HCT116 (cell line): Measurements from ENCODE around the gene VIPR1. TPM values are rescaled to one million over a fixed set of nuclear protein-coding genes. Genes with fewer than 3 reads are reported as not detected.

Experiments used
- ATAC-seq: fragments of 200-7000 bp; cut with Tn5 transposase; 2 replicates; pipeline ENCODE4 v1.9.1; 2020; ENCODE audit warnings: mild to moderate bottlenecking, moderate library complexity
- BruUV-seq: library from RNA; stranded (reverse); fragments of 400-500 nt; replicated peaks from 2 replicates; lab custom pipeline; 2021; lab: Mats Ljungman, UMichigan
- CTCF ChIA-PET: fragments of 300-600 bp; sonication (Branson Sonifier 250); formaldehyde crosslinking; loops from one replicate; lab custom pipeline; 2021; ENCODE audit warnings: antibody characterized with exemption; lab: Charles Lee
- POLR2A ChIA-PET: fragments of 300-600, 350-600 bp; sonication (Branson Sonifier 250); formaldehyde crosslinking; loops from one replicate; lab custom pipeline; 2021; ENCODE audit warnings: antibody characterized with exemption; lab: Charles Lee
- RAD21 ChIA-PET, 2 experiments: fragments of 300-600 bp; sonication (Branson Sonifier 250); formaldehyde crosslinking; loops; one replicate each; lab custom pipeline; 2023; ENCODE audit warnings: low total read pairs in 2 of 2; ENCODE audit not compliant: uncharacterized antibody in 2 of 2, unreplicated experiment in 2 of 2, low non-redundant PET in 1 of 2; lab: Charles Lee
- DNase-seq: peaks from one replicate; pipeline ENCODE4 v3.0.0-alpha.2; 2010; ENCODE audit warnings: low read depth, low spot score
- H2AFZ ChIP-seq: fragments of 200-600 bp; shearing (Covaris generic), sonication (generic); 2 replicates; pipeline ENCODE4 v1.6.1; 2017; ENCODE audit warnings: low read depth, mixed run types, mixed read lengths, antibody characterized with exemption, low read length; ENCODE audit not compliant: poor library complexity, severe bottlenecking
- H3K27ac ChIP-seq: 2 replicates; pipeline ENCODE4 v1.5.1; 2012; ENCODE audit warnings: low read depth, low read length
- H3K27me3 ChIP-seq: fragments of 200-600 bp; sonication (generic); 2 replicates; pipeline ENCODE4 v1.6.1; 2016; ENCODE audit warnings: mixed run types, low read length, mixed read lengths; ENCODE audit not compliant: insufficient read depth
- H3K36me3 ChIP-seq, 2 experiments: fragments of 200-500 bp in 1 of 2; fragments of 200-600 bp in 1 of 2; sonication (Bioruptor generic) in 1 of 2; sonication (generic) in 1 of 2; 2 replicates each; pipeline versions ENCODE4 v1.5.1 to v1.6.1; 2014 to 2016; ENCODE audit warnings: low read length in 2 of 2, inconsistent platforms in 1 of 2, mixed read lengths in 1 of 2, mixed run types in 1 of 2; ENCODE audit not compliant: insufficient read depth in 2 of 2, control insufficient read depth in 1 of 2
- H3K4me1 ChIP-seq, 2 experiments: fragments of 200-600 bp in 1 of 2; sonication (generic) in 1 of 2; 2 replicates each; pipeline versions ENCODE4 v1.5.1 to v1.6.1; 2012 to 2017; ENCODE audit warnings: low read length in 2 of 2, inconsistent platforms in 1 of 2, mild to moderate bottlenecking in 1 of 2, mixed read lengths in 1 of 2, mixed run types in 1 of 2, moderate library complexity in 1 of 2; ENCODE audit not compliant: insufficient read depth in 2 of 2, control insufficient read depth in 1 of 2
- H3K4me2 ChIP-seq: fragments of 200-600 bp; sonication (generic); 2 replicates; pipeline ENCODE4 v1.6.1; 2017; ENCODE audit warnings: mixed run types, low read length, mixed read lengths
- H3K4me3 ChIP-seq, 2 experiments: fragments of 200-600 bp in 1 of 2; sonication (generic) in 1 of 2; replicated peaks in 1 of 2; 2 replicates each; pipeline ENCODE4 v1.5.1; 2011 to 2016; ENCODE audit warnings: low read length in 2 of 2, control low read depth in 1 of 2, low read depth in 1 of 2, mild to moderate bottlenecking in 1 of 2, mixed read lengths in 1 of 2, mixed run types in 1 of 2
- H3K79me2 ChIP-seq: fragments of 200-600 bp; sonication (generic); 2 replicates; pipeline ENCODE4 v1.6.1; 2017; ENCODE audit warnings: mild to moderate bottlenecking, mixed run types, low read length, moderate library complexity, mixed read lengths; ENCODE audit not compliant: insufficient read depth
- H3K9ac ChIP-seq: fragments of 200-600 bp; sonication (generic); 2 replicates; pipeline ENCODE4 v1.6.1; 2016; ENCODE audit warnings: low read length, mixed read lengths
- H3K9me2 ChIP-seq: fragments of 200-600 bp; sonication (generic), shearing (Covaris generic); 2 replicates; pipeline ENCODE4 v1.6.1; 2017; ENCODE audit warnings: mixed run types, mild to moderate bottlenecking, moderate library complexity; ENCODE audit not compliant: insufficient read depth
- H3K9me3 ChIP-seq, 2 experiments: fragments of 200-500 bp in 1 of 2; fragments of 200-600 bp in 1 of 2; sonication (Bioruptor generic) in 1 of 2; sonication (generic) in 1 of 2; 2 replicates each; pipeline ENCODE4 v1.6.1; 2014 to 2017; ENCODE audit warnings: low read length in 2 of 2, mixed read lengths in 2 of 2, inconsistent platforms in 1 of 2, low read depth in 1 of 2, mild to moderate bottlenecking in 1 of 2, mixed run types in 1 of 2, moderate library complexity in 1 of 2; ENCODE audit not compliant: control insufficient read depth in 1 of 2, insufficient read depth in 1 of 2
- H4K20me1 ChIP-seq: fragments of 200-600 bp; sonication (generic), shearing (Covaris generic); 2 replicates; pipeline ENCODE4 v1.6.1; 2017; ENCODE audit warnings: mixed run types, mild to moderate bottlenecking, moderate library complexity; ENCODE audit not compliant: insufficient read depth
- CBX3 ChIP-seq: IDR thresholded peaks from 2 replicates; pipeline ENCODE4 v1.6.1; 2012; ENCODE audit warnings: low read depth
- CEBPB ChIP-seq: IDR thresholded peaks from 2 replicates; pipeline ENCODE4 v1.6.1; 2012; ENCODE audit warnings: low read depth
- CTCF ChIP-seq, 3 experiments: fragments of 200-600 bp in 1 of 3; sonication (generic) in 1 of 3; IDR thresholded peaks in 2 of 3; conservative IDR thresholded peaks in 1 of 3; 2 replicates each; pipeline ENCODE4 v1.5.1; 2012 to 2017; ENCODE audit warnings: low read depth in 2 of 3, low read length in 2 of 3, antibody characterized with exemption in 1 of 3, borderline replicate concordance in 1 of 3, control low read depth in 1 of 3, mild to moderate bottlenecking in 1 of 3, mixed read lengths in 1 of 3, mixed run types in 1 of 3, moderate library complexity in 1 of 3; ENCODE audit not compliant: insufficient read depth in 1 of 3
- EGR1 ChIP-seq: IDR thresholded peaks from 2 replicates; pipeline ENCODE4 v1.6.1; 2012; ENCODE audit warnings: low read depth
- ELF1 ChIP-seq: IDR thresholded peaks from 2 replicates; pipeline ENCODE4 v1.6.1; 2012; ENCODE audit warnings: low read depth, borderline replicate concordance
- EZH2 ChIP-seq: fragments of 200-600 bp; sonication (generic); IDR thresholded peaks from 2 replicates; pipeline ENCODE4 v1.6.1; 2017; ENCODE audit warnings: antibody characterized with exemption, mixed run types
- EZH2phosphoT487 ChIP-seq: fragments of 200-600 bp; IDR thresholded peaks from 2 replicates; pipeline ENCODE4 v1.6.1; 2018; ENCODE audit warnings: antibody characterized with exemption, borderline replicate concordance
- POLR2A ChIP-seq: IDR thresholded peaks from 2 replicates; pipeline ENCODE4 v1.7.0; 2011; ENCODE audit warnings: borderline replicate concordance; ENCODE audit not compliant: insufficient read depth, insufficient read length; ENCODE audit errors: extremely low read depth
- POLR2AphosphoS5 ChIP-seq: IDR thresholded peaks from 2 replicates; pipeline ENCODE4 v1.6.1; 2011; ENCODE audit warnings: mild to moderate bottlenecking, low read depth, low read length, moderate library complexity
- RAD21 ChIP-seq: IDR thresholded peaks from 2 replicates; pipeline ENCODE4 v1.6.1; 2012; ENCODE audit warnings: low read depth, mild to moderate bottlenecking
- SIN3A ChIP-seq: IDR thresholded peaks from 2 replicates; pipeline ENCODE4 v1.6.1; 2012; ENCODE audit warnings: low read depth
- SP1 ChIP-seq: IDR thresholded peaks from 2 replicates; pipeline ENCODE4 v1.6.1; 2012; ENCODE audit warnings: low read depth
- ZFX ChIP-seq: fragments of 450-650 bp; IDR thresholded peaks from 2 replicates; pipeline ENCODE4 v1.6.1; 2017
- intact Hi-C: fragments of 100-400 bp; cut with micrococcal nuclease; formaldehyde crosslinking; loops from 2 replicates; pipeline ENCODE4 v1.10.0; 2022
- total RNA-seq: library from RNA; stranded (reverse); gene quantifications from one replicate; pipeline ENCODE4 v1.2.1, GENCODE V29; 2021; ENCODE audit not compliant: unreplicated experiment
- TF ChIP-seq, protein P1 (sequence below): IDR thresholded peaks from 2 replicates; pipeline ENCODE4 v1.6.1; 2011; ENCODE audit warnings: mild to moderate bottlenecking, low read length, moderate library complexity; ENCODE audit not compliant: insufficient replicate concordance; ENCODE audit errors: extremely low read depth
- TF ChIP-seq, protein P2 (sequence below): IDR thresholded peaks from 2 replicates; pipeline ENCODE4 v1.6.1; 2012

Gene VIPR1
- total RNA-seq, 1 experiment from 2014 or later = 9.6 TPM

- RAD21 ChIA-PET = no interaction called here
- CTCF ChIA-PET = no interaction called here
- H3K27ac ChIP-seq = no peak overlapping the region; the same call in 1 of the 2 replicates
- H3K27me3 ChIP-seq = no peaks in the 10 kb centered on the region
- ATAC-seq (no peak), DNase-seq (no peak)
- intact Hi-C loops = no loop called here
- H3K9me2 ChIP-seq = no peaks in the 10 kb centered on the region
- H2AFZ ChIP-seq = no peak overlapping the region
- no peaks in the 10 kb centered on the region for H3K9me3 ChIP-seq
- H3K4me1 ChIP-seq = peaks cover 15 to 59% of the 10 kb centered on the region in 2 experiments
- no peaks in the 10 kb centered on the region for H3K79me2 ChIP-seq
- H3K36me3 ChIP-seq = no peaks in the 10 kb centered on the region
- peak overlapping the region; percentile 89 for H3K4me2 ChIP-seq
- H4K20me1 ChIP-seq = no peaks in the 10 kb centered on the region
- TSS peak; percentile 55 for BruUV-seq
- TF ChIP-seq CTCF (IDR thresholded peaks at IDR 0.05 in 2 of 3, conservative IDR thresholded peaks at IDR 0.05 in 1 of 3; ENCODE audit: borderline replicate concordance in 1 of 3, insufficient read depth in 1 of 3, low read depth in 2 of 3, low read length in 2 of 3) (no peak), SP1 (no peak), EZH2phosphoT487 (no peak), ELF1 (no peak), EGR1 (no peak), POLR2AphosphoS5 (no peak), SIN3A (no peak), EZH2 (no peak), ZFX (no peak), POLR2A (no peak), RAD21 (no peak), CEBPB (no peak), CBX3 (no peak)
- TF ChIP-seq, protein P1, sequence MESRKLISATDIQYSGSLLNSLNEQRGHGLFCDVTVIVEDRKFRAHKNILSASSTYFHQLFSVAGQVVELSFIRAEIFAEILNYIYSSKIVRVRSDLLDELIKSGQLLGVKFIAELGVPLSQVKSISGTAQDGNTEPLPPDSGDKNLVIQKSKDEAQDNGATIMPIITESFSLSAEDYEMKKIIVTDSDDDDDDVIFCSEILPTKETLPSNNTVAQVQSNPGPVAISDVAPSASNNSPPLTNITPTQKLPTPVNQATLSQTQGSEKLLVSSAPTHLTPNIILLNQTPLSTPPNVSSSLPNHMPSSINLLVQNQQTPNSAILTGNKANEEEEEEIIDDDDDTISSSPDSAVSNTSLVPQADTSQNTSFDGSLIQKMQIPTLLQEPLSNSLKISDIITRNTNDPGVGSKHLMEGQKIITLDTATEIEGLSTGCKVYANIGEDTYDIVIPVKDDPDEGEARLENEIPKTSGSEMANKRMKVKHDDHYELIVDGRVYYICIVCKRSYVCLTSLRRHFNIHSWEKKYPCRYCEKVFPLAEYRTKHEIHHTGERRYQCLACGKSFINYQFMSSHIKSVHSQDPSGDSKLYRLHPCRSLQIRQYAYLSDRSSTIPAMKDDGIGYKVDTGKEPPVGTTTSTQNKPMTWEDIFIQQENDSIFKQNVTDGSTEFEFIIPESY = no peak
- TF ChIP-seq, protein P2, sequence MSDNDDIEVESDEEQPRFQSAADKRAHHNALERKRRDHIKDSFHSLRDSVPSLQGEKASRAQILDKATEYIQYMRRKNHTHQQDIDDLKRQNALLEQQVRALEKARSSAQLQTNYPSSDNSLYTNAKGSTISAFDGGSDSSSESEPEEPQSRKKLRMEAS = no peak
- TF ChIP-seq, all 23 proteins: peak for 0
- Histone ChIP-seq H3K4me3 (peak overlapping the region; percentile 52 to 63), H3K9ac (peak overlapping the region; percentile 69)
- POLR2A ChIA-PET = no interaction called here
Observed at GRCh38 chr3:42503251-42503924, 945 bp downstream of the VIPR1 start.
